ENCODE measurements around the gene GPATCH2. TPM values are rescaled to one million over a fixed set of nuclear protein-coding genes. Genes with fewer than 3 reads are reported as not detected.
"Not testable (repeated sequence)": the region's sequence is repeated elsewhere in the genome, so short reads cannot be mapped to it uniquely, and the experiment has no call there.

Gene GPATCH2
- polyA plus RNA-seq, 4 donors, result 18.7 to 28.7 (median 24.9) TPM

GRCh38 chr1:217585577-217585976 is 45.3 kb downstream of the GPATCH2 start:
- DNase-seq (ENCODE audit: low read depth in 4 of 4, low spot score in 3 of 4), result no peak

GRCh38 chr1:217584286-217584811 is 46.5 kb downstream of the GPATCH2 start:
- not testable (repeated sequence) for DNase-seq (ENCODE audit: low read depth in 4 of 4, low spot score in 3 of 4)

GRCh38 chr1:217577336-217577735 is 53.6 kb downstream of the GPATCH2 start:
- DNase-seq (ENCODE audit: low read depth in 4 of 4, low spot score in 3 of 4), result no peak

GRCh38 chr1:217574265-217574949 is 56.5 kb downstream of the GPATCH2 start:
- DNase-seq (ENCODE audit: low read depth in 4 of 4, low spot score in 3 of 4), result no peak

- DNase-seq (ENCODE audit: low read depth in 4 of 4, low spot score in 3 of 4), result no peak
Measured at GRCh38 chr1:217569021-217569420, 61.9 kb downstream of the GPATCH2 start.

- no peak for DNase-seq (ENCODE audit: low read depth in 4 of 4, low spot score in 3 of 4)
Measured at GRCh38 chr1:217568200-217568599, 62.7 kb downstream of the GPATCH2 start.

GRCh38 chr1:217564833-217565232 is 66.1 kb downstream of the GPATCH2 start:
- no peak for DNase-seq (ENCODE audit: low read depth in 4 of 4, low spot score in 3 of 4)

- DNase-seq (ENCODE audit: low read depth in 4 of 4, low spot score in 3 of 4), result no peak
Measured at GRCh38 chr1:217564207-217564606, 66.7 kb downstream of the GPATCH2 start.

GRCh38 chr1:217563179-217563578 is 67.7 kb downstream of the GPATCH2 start:
- DNase-seq (ENCODE audit: low read depth in 4 of 4, low spot score in 3 of 4), result no peak

GRCh38 chr1:217562229-217562878 is 68.5 kb downstream of the GPATCH2 start:
- DNase-seq (ENCODE audit: low read depth in 4 of 4, low spot score in 3 of 4), result no peak

GRCh38 chr1:217561446-217561845 is 69.4 kb downstream of the GPATCH2 start:
- no peak for DNase-seq (ENCODE audit: low read depth in 4 of 4, low spot score in 3 of 4)

- DNase-seq (ENCODE audit: low read depth in 4 of 4, low spot score in 3 of 4), result no peak
Measured at GRCh38 chr1:217554849-217555248, 76.0 kb downstream of the GPATCH2 start.

GRCh38 chr1:217553949-217554509 is 76.9 kb downstream of the GPATCH2 start:
- no peak for DNase-seq (ENCODE audit: low read depth in 4 of 4, low spot score in 3 of 4)

- no peak for DNase-seq (ENCODE audit: low read depth in 4 of 4, low spot score in 3 of 4)
Measured at GRCh38 chr1:217552339-217552951, 78.4 kb downstream of the GPATCH2 start.

GRCh38 chr1:217542837-217543236 is 88.1 kb downstream of the GPATCH2 start:
- no peak for DNase-seq (ENCODE audit: low read depth in 4 of 4, low spot score in 3 of 4)

- DNase-seq (ENCODE audit: low read depth in 4 of 4, low spot score in 3 of 4), result no peak
Measured at GRCh38 chr1:217542136-217542777, 88.6 kb downstream of the GPATCH2 start.

GRCh38 chr1:217540321-217540720 is 90.6 kb downstream of the GPATCH2 start:
- no peak for DNase-seq (ENCODE audit: low read depth in 4 of 4, low spot score in 3 of 4)

GRCh38 chr1:217539510-217539909 is 91.4 kb downstream of the GPATCH2 start:
- no peak for DNase-seq (ENCODE audit: low read depth in 4 of 4, low spot score in 3 of 4)

- DNase-seq (ENCODE audit: low read depth in 4 of 4, low spot score in 3 of 4), result no peak
Measured at GRCh38 chr1:217535601-217536377, 95.1 kb downstream of the GPATCH2 start.

- DNase-seq (ENCODE audit: low read depth in 4 of 4, low spot score in 3 of 4), result no peak
Measured at GRCh38 chr1:217534566-217534965, 96.3 kb downstream of the GPATCH2 start.

Measured in left renal pelvis (tissue), 4 donors.